D721Med (cell line): ENCODE results near the gene CD247.

Source experiments
- DNase-seq: peaks from one replicate; pipeline ENCODE4 v3.0.0; 2011; ENCODE audit warnings: low spot score; ENCODE audit not compliant: insufficient read length
- FAIRE-seq: peaks from 2 replicates; lab custom pipeline; 2011; peaks lifted over from hg19 to GRCh38; lab: Jason Lieb, UNC
- CTCF ChIP-seq: IDR thresholded peaks from 2 replicates; pipeline ENCODE4 v1.5.1; 2012; ENCODE audit warnings: mild to moderate bottlenecking, control low read depth; ENCODE audit not compliant: insufficient read depth; ENCODE audit errors: missing control alignments

The CD247 gene

GRCh38 chr1:167479331-167479979 lies 38.9 kb downstream of the CD247 start:
- DNase-seq (no peak), FAIRE-seq (no peak)
- TF ChIP-seq CTCF = no peak

GRCh38 chr1:167477986-167478385 lies 40.3 kb downstream of the CD247 start:
- FAIRE-seq = no peak
- no peak for TF ChIP-seq CTCF
- DNase-seq = no peak

GRCh38 chr1:167476061-167476460 lies 42.3 kb downstream of the CD247 start:
- DNase-seq (no peak), FAIRE-seq (no peak)
- no peak for TF ChIP-seq CTCF

DNA sequence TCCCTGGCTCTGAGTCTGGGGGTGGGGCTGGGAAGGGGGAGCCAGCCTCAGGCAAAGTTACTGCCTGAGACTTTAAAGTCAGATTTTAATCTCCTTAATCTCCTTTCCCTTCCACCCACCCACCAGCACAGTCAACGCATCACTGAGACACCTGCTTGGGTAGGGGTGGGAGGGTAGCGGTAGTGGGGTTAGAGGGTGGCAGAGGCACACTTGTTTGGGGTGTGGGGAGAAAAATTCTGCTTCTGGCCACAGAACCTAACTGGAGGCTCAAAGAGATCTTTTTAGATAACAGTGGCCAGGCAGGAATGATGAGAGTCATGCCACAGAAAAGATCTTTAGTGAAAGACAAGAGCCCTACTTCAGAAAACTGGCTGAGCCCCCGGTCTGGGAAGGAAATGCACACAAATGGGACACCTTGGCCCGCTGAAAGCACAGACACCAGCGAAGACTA lies 44.1 kb downstream of the CD247 start:
- DNase-seq (no peak), FAIRE-seq (no peak)
- TF ChIP-seq CTCF = no peak

DNA sequence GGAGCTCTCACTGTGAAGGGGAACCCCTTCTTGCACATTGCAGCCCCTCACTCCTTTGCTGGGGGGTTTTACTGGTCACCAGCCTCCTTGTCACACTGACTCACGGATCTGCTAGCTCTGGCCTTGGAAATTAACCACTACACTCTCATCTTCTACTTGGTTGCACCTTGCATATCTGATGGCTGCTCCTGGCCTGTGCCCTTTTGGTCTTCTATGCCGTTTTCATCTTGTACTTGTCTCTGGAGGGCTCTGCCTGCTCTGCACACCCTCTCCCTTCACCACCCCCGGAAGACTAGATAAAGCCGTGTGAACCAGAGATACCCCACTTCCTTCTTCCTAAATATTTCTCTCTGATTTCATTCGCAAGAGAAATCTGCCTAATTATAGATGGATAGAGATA lies 44.6 kb downstream of the CD247 start:
- DNase-seq (no peak), FAIRE-seq (no peak)
- no peak for TF ChIP-seq CTCF

DNA sequence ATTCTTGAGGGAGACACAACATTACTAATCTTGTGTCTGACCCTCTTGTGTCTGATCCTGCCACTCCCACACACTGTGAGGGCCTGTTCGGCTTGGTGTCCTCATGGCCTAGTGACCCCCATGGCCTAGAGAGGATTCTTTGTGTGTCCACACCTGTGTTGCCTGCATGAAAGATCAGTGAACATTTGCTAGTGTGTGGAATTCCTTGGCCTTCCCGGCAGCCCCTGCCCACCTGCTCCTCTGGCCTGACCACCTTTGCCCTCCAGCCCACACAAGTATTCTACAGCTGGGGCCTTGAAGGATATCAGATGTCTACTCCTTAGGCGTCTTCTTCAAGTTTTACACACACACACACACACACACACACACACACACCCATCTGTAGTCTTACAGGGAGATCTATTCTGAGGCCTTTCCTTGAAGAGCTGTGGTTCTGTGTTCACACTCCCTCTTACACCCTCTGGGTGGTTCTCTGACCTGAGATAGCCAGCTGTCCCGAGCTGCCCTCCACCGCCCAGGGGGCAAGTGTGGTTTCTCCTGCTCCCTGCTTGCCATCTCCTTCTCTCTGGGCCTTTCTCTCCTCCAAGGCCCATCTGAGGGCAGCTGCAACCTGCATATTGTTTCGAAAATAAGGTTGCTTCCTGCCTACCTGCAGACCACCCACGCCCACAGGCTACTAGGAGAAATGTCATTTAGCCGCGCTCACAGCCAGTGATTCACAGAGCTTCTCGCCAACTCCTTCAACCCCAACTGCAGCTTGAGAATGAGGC lies 45.4 kb downstream of the CD247 start:
- FAIRE-seq (no peak), DNase-seq (no peak)
- TF ChIP-seq CTCF = no peak

- FAIRE-seq (no peak), DNase-seq (no peak)
- TF ChIP-seq CTCF = no peak
These were observed 46.8 kb downstream of the CD247 start for GRCh38 chr1:167471568-167471967.
